HepG2 (cell line): Measurements from ENCODE around the gene NUDT3. TPM values are rescaled to one million over a fixed set of nuclear protein-coding genes. Genes with fewer than 3 reads are reported as not detected.

ENCODE experiments used
- ATF7 ChIP-seq, 2 experiments: fragments of 450-650 bp in 1 of 2; sonication (generic) in 1 of 2; formaldehyde crosslinking in 1 of 2; IDR thresholded peaks; 2 replicates each; pipeline versions ENCODE4 v1.4.0 to v1.6.1; 2016 to 2020; ENCODE audit warnings: antibody characterized with exemption in 1 of 2, mild to moderate bottlenecking in 1 of 2, missing genetic modification reagents in 1 of 2
- CAMTA2 ChIP-seq: sonication (generic); formaldehyde crosslinking; IDR thresholded peaks from 2 replicates; pipeline ENCODE4 v1.4.0; 2020; ENCODE audit warnings: mild to moderate bottlenecking, missing genetic modification reagents, borderline replicate concordance
- CREM ChIP-seq, 2 experiments: sonication (generic) in 1 of 2; formaldehyde crosslinking in 1 of 2; IDR thresholded peaks; 2 replicates each; pipeline versions ENCODE4 v1.4.0 to v1.6.1; 2016 to 2020; ENCODE audit warnings: antibody characterized with exemption in 1 of 2, mild to moderate bottlenecking in 1 of 2, missing genetic modification reagents in 1 of 2
- DR1 ChIP-seq: sonication (generic); formaldehyde crosslinking; IDR thresholded peaks from 2 replicates; pipeline ENCODE4 v1.8.0; 2021; ENCODE audit warnings: mild to moderate bottlenecking, missing genetic modification reagents, inconsistent platforms
- ELF3 ChIP-seq: IDR thresholded peaks from 2 replicates; pipeline ENCODE4 v1.6.1; 2016; ENCODE audit warnings: missing genetic modification reagents, missing compliant biosample characterization
- FOXJ3 ChIP-seq: sonication (generic); formaldehyde crosslinking; IDR thresholded peaks from 2 replicates; pipeline ENCODE4 v1.4.0; 2020; ENCODE audit warnings: missing genetic modification reagents, mild to moderate bottlenecking, borderline replicate concordance
- GABPA ChIP-seq, 2 experiments: IDR thresholded peaks; 2 replicates each; pipeline ENCODE4 v1.6.1; 2011 to 2016; ENCODE audit warnings: low read depth in 2 of 2, low read length in 1 of 2, missing biosample characterization in 1 of 2, missing genetic modification characterization in 1 of 2
- HMG20A ChIP-seq: IDR thresholded peaks from 2 replicates; pipeline ENCODE4 v1.6.1; 2016; ENCODE audit warnings: borderline replicate concordance
- MED1 ChIP-seq: sonication (generic); formaldehyde crosslinking; IDR thresholded peaks from 2 replicates; pipeline ENCODE4 v1.4.0; 2020; ENCODE audit warnings: missing genetic modification reagents
- MIER2 ChIP-seq: IDR thresholded peaks from 2 replicates; pipeline ENCODE4 v1.6.1; 2016; ENCODE audit warnings: missing biosample characterization, missing genetic modification reagents
- NFRKB ChIP-seq: fragments of 450-650 bp; IDR thresholded peaks from 2 replicates; pipeline ENCODE4 v1.6.1; 2017
- RCOR2 ChIP-seq: IDR thresholded peaks from 2 replicates; pipeline ENCODE4 v1.6.1; 2016; ENCODE audit warnings: missing biosample characterization, missing genetic modification reagents
- ZNF12 ChIP-seq: sonication (generic); formaldehyde crosslinking; IDR thresholded peaks from 2 replicates; pipeline ENCODE4 v1.5.0; 2020; ENCODE audit warnings: missing genetic modification reagents
- ZNF224 ChIP-seq: sonication (generic); formaldehyde crosslinking; IDR thresholded peaks from 2 replicates; pipeline ENCODE4 v1.5.0; 2020; ENCODE audit warnings: mild to moderate bottlenecking, missing genetic modification reagents
- ZNF292 ChIP-seq: sonication (generic); formaldehyde crosslinking; IDR thresholded peaks from 2 replicates; pipeline ENCODE4 v1.8.1; 2022; ENCODE audit warnings: mild to moderate bottlenecking, low read depth, missing genetic modification reagents, borderline replicate concordance
- ZNF329 ChIP-seq: sonication (generic); formaldehyde crosslinking; IDR thresholded peaks from 2 replicates; pipeline ENCODE4 v1.9.0; 2021; ENCODE audit warnings: low read depth, mild to moderate bottlenecking, missing genetic modification reagents
- ZNF432 ChIP-seq: sonication (generic); formaldehyde crosslinking; IDR thresholded peaks from 2 replicates; pipeline ENCODE4 v1.5.0; 2020; ENCODE audit warnings: missing genetic modification reagents, mild to moderate bottlenecking, borderline replicate concordance
- ZNF776 ChIP-seq: sonication (generic); formaldehyde crosslinking; IDR thresholded peaks from 2 replicates; pipeline ENCODE4 v1.4.0; 2020; ENCODE audit warnings: mild to moderate bottlenecking, missing genetic modification reagents
- polyA plus RNA-seq, 8 experiments: library from polyadenylated mRNA; depleted of rRNA in 3 of 8; stranded (reverse) in 7 of 8; unstranded in 1 of 8; fragments of >200 nt; fragmentation: Illumina TruSeq in 4 of 8; extraction: Trizol in 4 of 8; gene quantifications; 2 replicates each; pipeline versions ENCODE4 v1.2.1 to v1.2.3, GENCODE V29; 2011 to 2016; ENCODE audit warnings: low read depth in 4 of 8, missing spikeins in 1 of 8, mixed read lengths in 1 of 8; ENCODE audit not compliant: insufficient read depth in 1 of 8
- total RNA-seq, 5 experiments: library from RNA; depleted of rRNA; stranded (reverse); fragments of >200 nt; fragmentation: Illumina TruSeq; extraction: Trizol; gene quantifications; 2 replicates each; pipeline ENCODE4 v1.2.3, GENCODE V29; 2016; ENCODE audit warnings: low read depth in 1 of 5
- TF ChIP-seq, protein P1 (sequence below): sonication (generic); formaldehyde crosslinking; IDR thresholded peaks from 2 replicates; pipeline ENCODE4 v1.4.0; 2020; ENCODE audit warnings: missing genetic modification reagents
- TF ChIP-seq, protein P2 (sequence below): sonication (generic); formaldehyde crosslinking; IDR thresholded peaks from 2 replicates; pipeline ENCODE4 v1.4.0; 2020; ENCODE audit warnings: mild to moderate bottlenecking, missing genetic modification reagents
- TF ChIP-seq, protein P3 (sequence below): sonication (generic); formaldehyde crosslinking; IDR thresholded peaks from 2 replicates; pipeline ENCODE4 v1.4.0; 2020; ENCODE audit warnings: mild to moderate bottlenecking, missing genetic modification reagents
- TF ChIP-seq, protein P4 (sequence below), 2 experiments: sonication (generic) in 1 of 2; formaldehyde crosslinking in 1 of 2; IDR thresholded peaks; 2 replicates each; pipeline versions ENCODE4 v1.4.0 to v1.6.1; 2018 to 2020; ENCODE audit warnings: missing genetic modification reagents in 2 of 2, borderline replicate concordance in 1 of 2, low read depth in 1 of 2, mild to moderate bottlenecking in 1 of 2, missing biosample characterization in 1 of 2

Gene NUDT3
- total and polyA plus RNA-seq, 2 of the 13 experiments (the other 11 are each of a cell fraction or from before 2014, with no cell fraction given), result 20.2 to 20.6 TPM

DNA sequence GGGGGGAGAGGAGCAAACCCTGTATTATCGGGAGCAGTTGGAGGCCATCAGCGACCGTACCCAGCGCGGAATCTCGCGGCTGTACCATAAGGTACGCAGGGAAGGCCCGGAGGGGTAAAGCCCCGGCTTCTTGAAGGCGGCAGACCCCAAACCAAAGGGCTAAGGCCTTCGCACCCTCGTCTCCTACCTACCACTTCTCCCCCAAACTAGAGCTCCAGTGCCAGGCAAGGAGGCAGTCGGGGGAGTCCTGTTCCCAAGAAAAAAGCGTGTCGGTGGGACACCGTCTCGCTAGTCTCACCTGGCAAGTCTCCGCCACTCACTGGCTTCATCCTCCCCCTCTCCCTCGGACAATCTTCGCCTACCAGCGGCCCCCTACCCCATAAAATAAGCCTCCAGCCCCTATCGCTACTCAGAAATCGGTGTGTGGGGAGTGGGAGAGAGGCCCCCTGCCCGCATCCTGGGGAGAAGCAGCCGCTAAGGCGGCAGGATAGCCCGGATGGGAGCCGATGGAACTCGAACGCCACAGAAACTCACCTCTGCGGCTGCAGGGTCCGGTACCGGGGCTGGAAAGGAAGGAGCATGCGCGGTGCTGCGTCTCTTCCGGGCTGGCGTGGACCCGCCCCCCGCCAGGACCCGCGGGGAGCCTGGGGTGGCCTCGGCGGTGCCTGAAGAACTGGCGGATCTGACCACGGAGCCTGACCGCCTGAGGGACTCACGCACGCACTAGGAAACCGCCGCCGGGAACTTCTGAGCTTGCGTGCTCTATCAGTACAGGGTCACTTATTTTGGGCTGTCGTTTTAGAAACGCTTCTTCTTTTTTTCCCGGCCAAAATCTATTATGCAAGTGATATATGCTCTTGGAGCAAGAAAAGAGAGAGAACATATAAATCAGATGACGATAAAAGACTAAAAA is 33.3 kb upstream of the NUDT3 start, which contains the start of gene RPS10 (continued):
- TF ChIP-seq ATF7 (IDR thresholded peaks at IDR 0.05) (no peak), ATF7 (CRISPR knock-in tag; IDR thresholded peaks at IDR 0.05) (0 out of 2 replicates have a peak, but pooled peaks have one; percentile 43), MED1 (CRISPR knock-in tag) (peak; percentile 60; the same call in 1 of the 2 replicates), ZNF224 (CRISPR knock-in tag) (peak; percentile 72; the same call in 1 of the 2 replicates), ZNF329 (CRISPR knock-in tag) (0 out of 2 replicates have a peak, but pooled peaks have one; percentile 63), CAMTA2 (CRISPR knock-in tag) (0 out of 2 replicates have a peak, but pooled peaks have one; percentile 68), ZNF12 (CRISPR knock-in tag) (no peak), ZNF432 (CRISPR knock-in tag) (no peak), ZNF776 (CRISPR knock-in tag) (peak; percentile 76; the same call in 1 of the 2 replicates), NFRKB (no peak), FOXJ3 (CRISPR knock-in tag) (no peak), HMG20A (no peak), MIER2 (CRISPR knock-in tag) (no peak), ELF3 (CRISPR knock-in tag) (no peak; the same call in 1 of the 2 replicates), CREM (IDR thresholded peaks at IDR 0.05) (peak; percentile 34; the same call in 1 of the 2 replicates), CREM (CRISPR knock-in tag; IDR thresholded peaks at IDR 0.05) (no peak), ZNF292 (CRISPR knock-in tag) (peak; percentile 38; the same call in 1 of the 2 replicates), RCOR2 (CRISPR knock-in tag) (no peak), GABPA (IDR thresholded peaks at IDR 0.05; ENCODE audit: low read depth, low read length) (peak; percentile 59), GABPA (CRISPR knock-in tag; IDR thresholded peaks at IDR 0.05; ENCODE audit: low read depth) (peak; percentile 87), DR1 (CRISPR knock-in tag) (peak; percentile 96)
- TF ChIP-seq, protein P1, sequence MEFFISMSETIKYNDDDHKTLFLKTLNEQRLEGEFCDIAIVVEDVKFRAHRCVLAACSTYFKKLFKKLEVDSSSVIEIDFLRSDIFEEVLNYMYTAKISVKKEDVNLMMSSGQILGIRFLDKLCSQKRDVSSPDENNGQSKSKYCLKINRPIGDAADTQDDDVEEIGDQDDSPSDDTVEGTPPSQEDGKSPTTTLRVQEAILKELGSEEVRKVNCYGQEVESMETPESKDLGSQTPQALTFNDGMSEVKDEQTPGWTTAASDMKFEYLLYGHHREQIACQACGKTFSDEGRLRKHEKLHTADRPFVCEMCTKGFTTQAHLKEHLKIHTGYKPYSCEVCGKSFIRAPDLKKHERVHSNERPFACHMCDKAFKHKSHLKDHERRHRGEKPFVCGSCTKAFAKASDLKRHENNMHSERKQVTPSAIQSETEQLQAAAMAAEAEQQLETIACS (CRISPR knock-in tag), result no peak
- TF ChIP-seq, protein P2, sequence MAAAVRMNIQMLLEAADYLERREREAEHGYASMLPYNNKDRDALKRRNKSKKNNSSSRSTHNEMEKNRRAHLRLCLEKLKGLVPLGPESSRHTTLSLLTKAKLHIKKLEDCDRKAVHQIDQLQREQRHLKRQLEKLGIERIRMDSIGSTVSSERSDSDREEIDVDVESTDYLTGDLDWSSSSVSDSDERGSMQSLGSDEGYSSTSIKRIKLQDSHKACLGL, result peak; percentile 82; the same call in 1 of the 2 replicates
- TF ChIP-seq, protein P3, sequence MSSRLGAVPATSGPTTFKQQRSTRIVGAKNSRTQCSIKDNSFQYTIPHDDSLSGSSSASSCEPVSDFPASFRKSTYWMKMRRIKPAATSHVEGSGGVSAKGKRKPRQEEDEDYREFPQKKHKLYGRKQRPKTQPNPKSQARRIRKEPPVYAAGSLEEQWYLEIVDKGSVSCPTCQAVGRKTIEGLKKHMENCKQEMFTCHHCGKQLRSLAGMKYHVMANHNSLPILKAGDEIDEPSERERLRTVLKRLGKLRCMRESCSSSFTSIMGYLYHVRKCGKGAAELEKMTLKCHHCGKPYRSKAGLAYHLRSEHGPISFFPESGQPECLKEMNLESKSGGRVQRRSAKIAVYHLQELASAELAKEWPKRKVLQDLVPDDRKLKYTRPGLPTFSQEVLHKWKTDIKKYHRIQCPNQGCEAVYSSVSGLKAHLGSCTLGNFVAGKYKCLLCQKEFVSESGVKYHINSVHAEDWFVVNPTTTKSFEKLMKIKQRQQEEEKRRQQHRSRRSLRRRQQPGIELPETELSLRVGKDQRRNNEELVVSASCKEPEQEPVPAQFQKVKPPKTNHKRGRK, result no peak
- TF ChIP-seq, protein P4, sequence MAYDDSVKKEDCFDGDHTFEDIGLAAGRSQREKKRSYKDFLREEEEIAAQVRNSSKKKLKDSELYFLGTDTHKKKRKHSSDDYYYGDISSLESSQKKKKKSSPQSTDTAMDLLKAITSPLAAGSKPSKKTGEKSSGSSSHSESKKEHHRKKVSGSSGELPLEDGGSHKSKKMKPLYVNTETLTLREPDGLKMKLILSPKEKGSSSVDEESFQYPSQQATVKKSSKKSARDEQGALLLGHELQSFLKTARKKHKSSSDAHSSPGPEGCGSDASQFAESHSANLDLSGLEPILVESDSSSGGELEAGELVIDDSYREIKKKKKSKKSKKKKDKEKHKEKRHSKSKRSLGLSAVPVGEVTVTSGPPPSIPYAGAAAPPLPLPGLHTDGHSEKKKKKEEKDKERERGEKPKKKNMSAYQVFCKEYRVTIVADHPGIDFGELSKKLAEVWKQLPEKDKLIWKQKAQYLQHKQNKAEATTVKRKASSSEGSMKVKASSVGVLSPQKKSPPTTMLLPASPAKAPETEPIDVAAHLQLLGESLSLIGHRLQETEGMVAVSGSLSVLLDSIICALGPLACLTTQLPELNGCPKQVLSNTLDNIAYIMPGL (CRISPR knock-in tag; IDR thresholded peaks at IDR 0.05; ENCODE audit: borderline replicate concordance in 1 of 2, low read depth in 1 of 2), result peak; percentile 55 to 93; a peak in 3 of 4 replicates
